GM04503 (cell line): ENCODE measurements around the gene LRRC55.

Experiments
- DNase-seq: peaks from one replicate; pipeline ENCODE4 v3.0.0-alpha.2; 2012; ENCODE audit warnings: low read depth

LRRC55 gene

GRCh38 chr11:57239348-57239747 is 57.6 kb downstream of the LRRC55 start:
- DNase-seq: no peak

GRCh38 chr11:57240007-57240406 is 58.3 kb downstream of the LRRC55 start:
- DNase-seq: no peak

- DNase-seq: no peak
These were observed 59.0 kb downstream of the LRRC55 start for GRCh38 chr11:57240757-57241156.
